Prostate gland (tissue), 2 donors: ENCODE data around the gene INPP5J. TPM values are rescaled to one million over a fixed set of nuclear protein-coding genes. Genes with fewer than 3 reads are reported as not detected.

Experiments used
- DNase-seq: peaks from one replicate; pipeline ENCODE4 v3.0.0-alpha.2; 2019; ENCODE audit warnings: low spot score
- H3K27ac ChIP-seq, 2 donors: fragments of 200-600 bp; sonication (generic); 2 replicates each; pipeline ENCODE4 v1.5.1; 2017 to 2019
- H3K27me3 ChIP-seq: fragments of 200-600 bp; sonication (generic); replicated peaks from 2 replicates; pipeline ENCODE4 v1.5.1; 2019; ENCODE audit not compliant: insufficient read depth
- H3K36me3 ChIP-seq, 2 donors: fragments of 200-600 bp; sonication (generic); 1 replicate in 1 of 2; 2 replicates in 1 of 2; pipeline versions ENCODE4 v1.5.1 to v1.8.1; 2017 to 2019
- H3K4me1 ChIP-seq: fragments of 200-600 bp; sonication (generic); replicated peaks from 2 replicates; pipeline ENCODE4 v1.5.1; 2019
- H3K4me3 ChIP-seq, 2 donors: fragments of 200-600 bp; sonication (generic); 2 replicates each; pipeline ENCODE4 v1.5.1; 2017 to 2019
- H3K9me3 ChIP-seq: fragments of 200-600 bp; sonication (generic); 2 replicates; pipeline ENCODE4 v1.5.1; 2017
- POLR2A ChIP-seq: fragments of 450-650 bp; IDR thresholded peaks from one replicate; pipeline ENCODE4 v1.6.1; 2016; ENCODE audit warnings: antibody characterized with exemption, mild to moderate bottlenecking
- POLR2AphosphoS5 ChIP-seq: sonication (generic); formaldehyde crosslinking; IDR thresholded peaks from one replicate; pipeline ENCODE4 v1.6.1; 2017; ENCODE audit warnings: antibody characterized with exemption
- WGBS: methylation state at CpG from one replicate; pipeline ENCODE4 v1.1.5; 2018; 5-methylcytosine and 5-hydroxymethylcytosine counted together
- intact Hi-C: fragments of 100-400 bp; cut with DNase I; formaldehyde crosslinking; loops from one replicate; pipeline ENCODE4 v1.14.2; 2022
- microRNA counts, 2 donors: library from miRNA; unstranded; fragments of <30 nt; microRNA quantifications; one replicate each; lab custom pipeline; 2016 to 2017
- microRNA-seq: library from miRNA; unstranded; fragments of <30 nt; microRNA quantifications from one replicate; pipeline ENCODE4, GENCODE V29; 2016
- small RNA-seq, 2 donors: library from RNA; depleted of rRNA; stranded (forward); fragments of <200 nt; gene quantifications; one replicate each; pipeline ENCODE3, GENCODE V24; 2016
- total RNA-seq, 2 donors: library from RNA; depleted of rRNA; stranded (reverse); fragments of >200 nt; gene quantifications; one replicate each; pipeline ENCODE4 v1.1.0, GENCODE V29; 2016
- TF ChIP-seq, protein P1 (sequence below), 4 experiments: fragments of 200-600 bp in 2 of 4; fragments of 450-650 bp in 2 of 4; sonication (generic) in 2 of 4; IDR thresholded peaks; 1 replicate in 3 of 4; 2 replicates in 1 of 4; pipeline ENCODE4 v1.5.1; 2016 to 2019; ENCODE audit warnings: antibody characterized with exemption in 4 of 4, mild to moderate bottlenecking in 2 of 4, moderate library complexity in 2 of 4

Gene INPP5J
- total RNA-seq, 2 donors from 2014 or later = 14.4 to 33.3 TPM

DNA sequence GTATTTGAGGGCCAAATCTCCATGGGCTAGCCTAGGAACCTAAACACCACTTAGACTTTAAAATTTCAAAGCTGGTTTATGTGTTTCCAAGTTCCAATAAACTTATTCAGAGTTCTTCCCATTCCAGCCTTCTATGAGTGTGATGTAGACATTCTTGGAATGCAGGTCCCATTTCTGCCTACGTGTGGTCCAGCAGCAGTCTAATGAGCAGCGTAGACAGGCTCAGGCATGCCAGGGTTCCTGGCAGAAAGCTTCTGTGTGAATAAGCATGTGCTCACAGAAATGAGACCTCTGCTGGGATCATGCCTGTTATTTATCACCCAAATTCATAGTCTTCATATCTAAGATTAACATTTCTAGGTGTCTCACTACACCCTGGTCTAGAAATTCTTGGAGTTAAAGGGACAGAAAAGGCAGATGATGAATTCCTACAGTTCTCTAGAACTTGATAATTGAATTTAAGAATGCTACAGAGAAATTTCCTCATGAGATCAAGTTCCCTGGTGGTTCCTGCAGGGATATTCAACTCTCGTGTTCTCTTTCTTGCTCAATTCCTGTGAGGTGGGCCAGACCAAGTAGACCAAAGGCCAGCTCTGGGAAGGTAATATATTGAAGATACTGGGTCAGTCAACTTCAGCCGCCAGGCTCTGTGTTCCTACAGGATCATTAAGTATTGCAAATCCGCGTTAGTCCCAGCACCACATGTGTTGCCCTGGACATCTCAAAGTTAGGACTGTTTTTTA, 54.8 kb downstream of the INPP5J start:
- peak; percentile 78 for DNase-seq
- TF ChIP-seq POLR2A (no peak), POLR2AphosphoS5 (peak; percentile 84)
- TF ChIP-seq, protein P1, sequence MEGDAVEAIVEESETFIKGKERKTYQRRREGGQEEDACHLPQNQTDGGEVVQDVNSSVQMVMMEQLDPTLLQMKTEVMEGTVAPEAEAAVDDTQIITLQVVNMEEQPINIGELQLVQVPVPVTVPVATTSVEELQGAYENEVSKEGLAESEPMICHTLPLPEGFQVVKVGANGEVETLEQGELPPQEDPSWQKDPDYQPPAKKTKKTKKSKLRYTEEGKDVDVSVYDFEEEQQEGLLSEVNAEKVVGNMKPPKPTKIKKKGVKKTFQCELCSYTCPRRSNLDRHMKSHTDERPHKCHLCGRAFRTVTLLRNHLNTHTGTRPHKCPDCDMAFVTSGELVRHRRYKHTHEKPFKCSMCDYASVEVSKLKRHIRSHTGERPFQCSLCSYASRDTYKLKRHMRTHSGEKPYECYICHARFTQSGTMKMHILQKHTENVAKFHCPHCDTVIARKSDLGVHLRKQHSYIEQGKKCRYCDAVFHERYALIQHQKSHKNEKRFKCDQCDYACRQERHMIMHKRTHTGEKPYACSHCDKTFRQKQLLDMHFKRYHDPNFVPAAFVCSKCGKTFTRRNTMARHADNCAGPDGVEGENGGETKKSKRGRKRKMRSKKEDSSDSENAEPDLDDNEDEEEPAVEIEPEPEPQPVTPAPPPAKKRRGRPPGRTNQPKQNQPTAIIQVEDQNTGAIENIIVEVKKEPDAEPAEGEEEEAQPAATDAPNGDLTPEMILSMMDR (IDR thresholded peaks at IDR 0.05) = peak in 2 of 4 experiments; percentile 8 to 36
- intact Hi-C loops = no loop called here
- Histone ChIP-seq H3K9me3 (no peaks in the 10 kb centered on the region), H3K27me3 (no peaks in the 10 kb centered on the region), H3K4me3 (no peak overlapping the region), H3K36me3 (no peaks in the 10 kb centered on the region), H3K4me1 (peaks cover 20% of the 10 kb centered on the region), H3K27ac (peak overlapping the region; percentile 77 to 87)
- WGBS = 60% methylated on average over 6 of the region's 6 CpGs

DNA sequence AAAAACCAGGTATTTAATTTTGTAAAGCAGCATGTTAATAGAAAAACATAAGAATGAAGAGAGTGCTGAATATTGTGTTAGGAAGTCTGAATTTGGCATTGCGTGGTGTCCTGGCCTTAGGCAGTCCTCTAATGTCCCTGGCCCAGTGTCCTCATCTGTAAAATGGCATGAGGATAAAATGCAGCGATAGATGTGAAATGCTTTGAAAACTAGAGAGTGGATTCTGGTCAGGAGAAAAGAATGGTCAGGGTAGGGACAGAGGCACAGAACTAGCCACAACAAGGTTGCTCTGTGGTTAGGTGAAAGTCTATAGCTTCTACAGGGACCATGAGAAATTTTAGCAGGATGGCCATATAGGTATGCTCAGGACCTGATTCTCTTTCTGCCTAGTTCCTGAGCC, 56.1 kb downstream of the INPP5J start:
- WGBS = 96% methylated on average over 2 of the region's 2 CpGs
- H3K27ac ChIP-seq = peak overlapping the region; percentile 77 to 87
- TF ChIP-seq POLR2AphosphoS5 (no peak), POLR2A (no peak)
- TF ChIP-seq, protein P1 (IDR thresholded peaks at IDR 0.05) = no peak

DNA sequence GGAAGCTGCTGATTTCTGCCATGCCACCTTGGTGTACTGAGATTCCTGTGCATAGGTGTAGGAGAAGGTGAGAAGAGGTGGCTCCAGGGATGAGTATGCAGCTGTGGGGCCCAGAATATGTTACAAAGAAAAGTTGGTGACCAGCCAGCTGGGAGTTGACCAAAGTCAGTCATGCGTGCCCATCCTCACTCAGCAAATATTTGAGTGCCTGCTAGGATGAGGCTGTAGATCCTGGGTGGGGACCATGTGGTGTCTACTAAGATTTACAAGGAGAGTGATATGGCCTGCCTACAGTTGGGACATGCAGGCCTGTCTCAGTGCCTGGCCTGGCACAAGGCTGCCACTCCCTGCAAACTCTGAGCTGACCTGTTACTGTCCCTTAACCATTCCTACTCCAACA, 56.6 kb downstream of the INPP5J start:
- peaks cover 20% of the 10 kb centered on the region for H3K4me1 ChIP-seq
- peak; percentile 91 for DNase-seq
- peak overlapping the region; percentile 77 to 87 for H3K27ac ChIP-seq
- intact Hi-C loops = no loop called here
- TF ChIP-seq POLR2AphosphoS5 (peak; percentile 95), POLR2A (no peak)
- H3K36me3 ChIP-seq = no peaks in the 10 kb centered on the region
- no peaks in the 10 kb centered on the region for H3K9me3 ChIP-seq
- 44% methylated on average over 1 of the region's 1 CpG for WGBS
- no peak overlapping the region for H3K4me3 ChIP-seq
- no peaks in the 10 kb centered on the region for H3K27me3 ChIP-seq

More for the DNA sequence above, 56.1 kb downstream of the INPP5J start:
- Histone ChIP-seq H3K4me3 (no peak overlapping the region), H3K4me1 (peaks cover 20% of the 10 kb centered on the region), H3K27me3 (no peaks in the 10 kb centered on the region), H3K36me3 (no peaks in the 10 kb centered on the region), H3K9me3 (no peaks in the 10 kb centered on the region)
- intact Hi-C loops = no loop called here
- no peak for DNase-seq

DNA sequence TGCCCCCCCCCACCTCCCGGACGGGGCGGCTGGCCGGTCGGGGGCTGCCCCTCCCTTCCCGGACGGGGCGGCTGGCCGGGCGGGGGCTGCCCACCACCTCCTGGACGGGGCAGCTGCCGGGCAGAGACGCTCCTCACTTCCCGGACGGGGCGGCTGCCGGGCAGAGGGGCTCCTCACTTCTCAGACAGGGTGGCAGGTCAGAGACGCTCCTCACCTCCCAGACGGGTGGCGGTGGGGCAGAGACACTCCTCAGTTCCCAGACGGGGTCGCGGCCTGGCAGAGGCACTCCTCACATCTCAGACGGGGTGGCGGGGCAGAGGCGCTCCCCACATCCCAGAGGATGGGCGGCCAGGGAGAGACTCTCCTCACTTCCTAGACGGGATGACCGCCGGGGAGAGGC, 61.2 kb downstream of the INPP5J start:
- Histone ChIP-seq H3K27ac (no peak overlapping the region), H3K4me1 (peaks cover 6% of the 10 kb centered on the region), H3K36me3 (no peaks in the 10 kb centered on the region), H3K27me3 (no peaks in the 10 kb centered on the region), H3K9me3 (no peaks in the 10 kb centered on the region), H3K4me3 (no peak overlapping the region)
- TF ChIP-seq POLR2A (no peak), POLR2AphosphoS5 (no peak)
- TF ChIP-seq, protein P1 (IDR thresholded peaks at IDR 0.05) = no peak
- intact Hi-C loops = no loop called here
- 96% methylated on average over 27 of the region's 30 CpGs for WGBS
- no peak for DNase-seq

MicroRNAs encoded within 50 kb of the gene (microRNA counts, 767-probe panel; counts per million panel counts)
- microRNA hsa-miR-3928 (lab: Ali Mortazavi, UCI) = 0 to 431 counts per million in 2 donors

Small RNAs within 50 kb of the gene (microRNA-seq; reads per million reads assigned to microRNA genes)
- 10.6 reads per million, percentile 52 among the genes with 10 or more reads in this experiment for gene MIR3928

Small RNAs within 50 kb of the gene (small RNA-seq; reads per million reads assigned to genes)
- 0.50 to 7.7 reads per million in 2 donors for gene MIR3928

Other genes with a start within 250 kb of the INPP5J start
- 10 to 100 TPM; 19.7 to 74.8 TPM for gene MORC2, start 154.2 kb upstream of the INPP5J start, total RNA-seq
- 100 to 1,000 TPM in 1 of 2 donors, 10 to 100 TPM in 1; 58.7 to 113 TPM for gene TUG1, start 153.7 kb upstream of the INPP5J start, total RNA-seq
- gene SMTN, start 41.6 kb upstream of the INPP5J start, total RNA-seq = 100 to 1,000 TPM; 200 to 209 TPM
- 100 to 1,000 TPM; 382 to 434 TPM for gene SELENOM, start 15.4 kb upstream of the INPP5J start, total RNA-seq
- 1 to 10 TPM in 1 of 2 donors, under 1 TPM in 1; 0.23 to 1.5 TPM for gene PLA2G3, start 17.5 kb downstream of the INPP5J start, total RNA-seq
- 10 to 100 TPM; 59.2 to 75.6 TPM for gene RNF185, start 37.2 kb downstream of the INPP5J start, total RNA-seq
- 100 to 1,000 TPM in 1 of 2 donors, 10 to 100 TPM in 1; 92.1 to 128 TPM for gene LIMK2, start 89.3 kb downstream of the INPP5J start, total RNA-seq
- gene PIK3IP1, start 169.5 kb downstream of the INPP5J start, total RNA-seq = 100 to 1,000 TPM in 1 of 2 donors, 10 to 100 TPM in 1; 25.6 to 124 TPM
- gene PATZ1, start 223.4 kb downstream of the INPP5J start, total RNA-seq = 10 to 100 TPM; 38.5 to 58.4 TPM